Upper lobe of right lung (tissue), 1 donor: ENCODE data around the gene SGPP1. TPM values are rescaled to one million over a fixed set of nuclear protein-coding genes. Genes with fewer than 3 reads are reported as not detected.
A peak's percentile ranks its signal among the peaks of the same experiment; 100 is the strongest.
"Not testable (repeated sequence)": the region's sequence is repeated elsewhere in the genome, so short reads cannot be mapped to it uniquely, and the experiment has no call there.

Experiments
- ATAC-seq: fragments of 200-7000 bp; cut with Tn5 transposase; one replicate; pipeline ENCODE4 v1.9.1; 2020; ENCODE audit warnings: mild to moderate bottlenecking, moderate library complexity
- DNase-seq: peaks from one replicate; pipeline ENCODE4 v3.0.0-alpha.2; 2020
- H3K27ac ChIP-seq: fragments of 200-600 bp; one replicate; pipeline ENCODE4 v1.8.0; 2022
- H3K27me3 ChIP-seq: fragments of 200-600 bp; one replicate; pipeline ENCODE4 v1.8.0; 2022; ENCODE audit warnings: mild to moderate bottlenecking
- H3K36me3 ChIP-seq: fragments of 200-600 bp; one replicate; pipeline ENCODE4 v1.8.0; 2022
- H3K4me1 ChIP-seq: fragments of 200-600 bp; one replicate; pipeline ENCODE4 v1.8.0; 2022
- H3K4me3 ChIP-seq: fragments of 200-600 bp; one replicate; pipeline ENCODE4 v1.8.0; 2022; ENCODE audit warnings: mild to moderate bottlenecking
- H3K9me3 ChIP-seq: fragments of 200-600 bp; one replicate; pipeline ENCODE4 v1.8.0; 2022
- CTCF ChIP-seq: fragments of 200-600 bp; IDR thresholded peaks from one replicate; pipeline ENCODE4 v1.8.0; 2022; ENCODE audit warnings: antibody characterized with exemption
- intact Hi-C: fragments of 100-400 bp; cut with DNase I; formaldehyde crosslinking; loops from one replicate; pipeline ENCODE4 v1.11.0; 2022
- total RNA-seq: library from RNA; stranded (reverse); fragmentation: NEBNext Ultra II Directional; extraction: Animal tissue kit (Norgen Biotek cat#: 25700); gene quantifications from one replicate; pipeline ENCODE4 v1.2.1, GENCODE V29; 2021
- donor health status: DM: no; HTN: yes; CAD: no; lungs with severe emphysema.

The SGPP1 gene
- total RNA-seq, 1 donor from 2014 or later: 22.3 TPM

DNA sequence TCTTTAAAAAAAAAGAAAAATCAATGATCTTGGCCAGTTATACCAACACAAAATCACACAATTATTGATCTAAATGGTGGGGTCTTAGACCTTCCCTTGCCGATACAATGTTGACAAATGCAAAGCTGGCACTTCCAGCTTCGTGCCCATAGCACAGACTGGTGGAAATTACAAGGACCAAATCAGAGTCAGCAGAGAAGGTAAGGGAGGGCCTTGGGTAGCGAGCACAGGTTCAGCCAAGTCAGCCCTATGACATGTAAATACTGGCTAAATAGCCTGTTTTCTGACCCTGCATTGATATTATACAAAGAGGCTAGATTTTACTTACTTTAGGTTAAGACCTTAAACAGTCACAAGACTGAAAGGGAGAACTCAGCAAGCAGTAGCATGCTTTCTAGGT lies 55.9 kb downstream of the SGPP1 start:
- Histone ChIP-seq H3K27me3 (no peaks in the 10 kb centered on the region), H3K9me3 (no peaks in the 10 kb centered on the region), H3K4me3 (no peak overlapping the region), H3K27ac (no peak overlapping the region), H3K36me3 (no peaks in the 10 kb centered on the region), H3K4me1 (no peaks in the 10 kb centered on the region)
- TF ChIP-seq CTCF: no peak
- DNase-seq (no peak), ATAC-seq (no peak)
- intact Hi-C loops: no loop called here

DNA sequence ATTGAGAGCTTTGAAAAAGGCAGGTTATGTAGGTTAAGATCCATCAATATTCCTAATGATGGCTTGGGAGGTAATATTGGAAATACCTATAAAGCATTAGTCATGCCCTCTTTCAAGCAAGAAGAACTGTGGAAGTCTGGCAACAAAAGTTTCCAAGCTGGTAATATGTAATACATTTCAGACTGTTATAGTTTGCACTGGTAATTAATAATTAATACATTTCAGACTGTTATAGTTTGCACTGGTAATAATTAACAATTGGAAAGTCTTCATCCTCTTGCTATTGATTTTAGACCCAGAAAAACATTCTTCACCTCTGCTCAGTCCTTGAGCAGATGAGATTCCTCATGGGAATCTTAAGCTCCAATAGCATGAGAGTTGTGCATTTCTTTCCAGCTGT lies 57.2 kb downstream of the SGPP1 start:
- intact Hi-C loops: no loop called here
- no peaks in the 10 kb centered on the region for H3K27me3 ChIP-seq
- no peaks in the 10 kb centered on the region for H3K9me3 ChIP-seq
- no peak overlapping the region for H3K27ac ChIP-seq
- no peaks in the 10 kb centered on the region for H3K4me1 ChIP-seq
- H3K36me3 ChIP-seq: no peaks in the 10 kb centered on the region
- TF ChIP-seq CTCF: no peak
- no peak overlapping the region for H3K4me3 ChIP-seq
- DNase-seq (no peak), ATAC-seq (no peak)

GRCh38 chr14:63666335-63666734 lies 61.5 kb downstream of the SGPP1 start:
- H3K9me3 ChIP-seq: no peaks in the 10 kb centered on the region
- H3K4me1 ChIP-seq: no peaks in the 10 kb centered on the region
- no peaks in the 10 kb centered on the region for H3K27me3 ChIP-seq
- no peak overlapping the region for H3K4me3 ChIP-seq
- no peak for TF ChIP-seq CTCF
- intact Hi-C loops: no loop called here
- ATAC-seq (no peak), DNase-seq (no peak)
- no peaks in the 10 kb centered on the region for H3K36me3 ChIP-seq
- no peak overlapping the region for H3K27ac ChIP-seq

DNA sequence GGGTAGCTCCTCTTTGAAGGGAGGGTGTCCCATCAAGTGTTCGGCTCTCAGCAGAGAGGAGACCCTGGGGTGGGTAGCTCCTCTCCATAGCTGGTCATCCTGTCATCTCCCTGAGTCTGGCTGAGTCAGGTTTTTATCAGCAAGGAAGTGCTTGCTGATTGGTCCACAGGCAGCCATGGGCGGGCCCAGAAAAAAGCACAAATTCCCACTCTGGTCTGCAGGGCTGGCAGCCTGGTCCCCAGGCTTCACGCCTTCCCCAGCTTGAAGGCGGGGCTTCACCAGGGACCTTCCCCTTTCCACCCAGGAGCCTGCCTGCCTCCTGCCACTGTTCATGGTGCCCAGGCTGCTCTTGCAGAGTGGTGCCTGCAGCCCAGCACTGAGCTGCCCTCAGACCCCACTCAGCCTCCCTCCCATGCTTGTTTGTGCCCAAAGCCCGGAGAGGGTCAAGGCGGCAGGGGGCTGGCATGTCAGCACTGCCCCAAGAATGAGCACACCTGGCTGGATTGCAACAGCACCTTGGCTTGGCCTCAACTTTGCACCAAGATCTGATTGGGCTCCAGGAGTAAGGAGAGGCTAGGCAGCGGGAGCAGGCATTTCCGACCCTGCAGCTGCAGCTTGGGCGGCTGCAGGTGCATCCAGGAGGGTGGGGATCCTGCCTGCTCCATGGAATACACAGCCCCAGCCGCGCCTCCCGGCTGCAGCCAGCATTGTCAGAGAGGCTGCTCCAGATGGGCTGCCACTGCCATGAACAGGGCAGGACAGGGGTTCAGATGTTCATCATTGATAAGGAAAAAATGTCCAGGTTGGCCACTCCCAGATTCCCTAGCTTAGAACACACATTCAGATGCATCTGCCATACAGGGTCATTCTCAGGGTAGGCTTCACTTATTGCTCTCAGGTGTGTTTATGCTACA lies 64.2 kb downstream of the SGPP1 start:
- no peak for TF ChIP-seq CTCF

DNA sequence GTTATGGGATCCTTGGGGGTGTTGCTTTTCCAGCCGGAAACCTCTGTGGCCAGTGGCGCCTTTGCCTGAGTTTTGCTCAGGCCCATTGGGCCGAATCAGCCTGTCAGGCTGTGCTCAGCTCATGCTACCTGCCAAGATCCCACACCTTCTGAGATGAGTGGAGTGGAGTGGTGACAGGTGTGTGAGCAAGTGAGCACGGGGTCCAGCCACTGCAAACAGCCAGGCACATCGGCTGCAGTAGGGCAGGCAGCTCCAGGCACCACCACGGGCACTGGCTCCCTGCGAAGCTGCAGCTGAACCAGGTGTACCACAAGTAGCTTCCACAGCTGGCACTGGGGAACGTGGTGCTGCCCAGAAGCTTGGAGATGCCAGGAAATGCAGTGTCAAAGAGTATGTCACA lies 65.1 kb downstream of the SGPP1 start:
- H3K27ac ChIP-seq: no peak overlapping the region
- no peaks in the 10 kb centered on the region for H3K36me3 ChIP-seq
- no peak overlapping the region for H3K4me3 ChIP-seq
- no peak for TF ChIP-seq CTCF
- no peaks in the 10 kb centered on the region for H3K4me1 ChIP-seq
- no peaks in the 10 kb centered on the region for H3K27me3 ChIP-seq
- peak; percentile 20 for ATAC-seq
- intact Hi-C loops: no loop called here
- no peaks in the 10 kb centered on the region for H3K9me3 ChIP-seq
- DNase-seq: no peak

More for the DNA sequence above, 64.2 kb downstream of the SGPP1 start:
- no peaks in the 10 kb centered on the region for H3K27me3 ChIP-seq
- H3K36me3 ChIP-seq: no peaks in the 10 kb centered on the region
- peak; percentile 39 for ATAC-seq
- H3K4me1 ChIP-seq: no peaks in the 10 kb centered on the region
- no peak overlapping the region for H3K27ac ChIP-seq
- intact Hi-C loops: no loop called here
- H3K4me3 ChIP-seq: no peak overlapping the region
- H3K9me3 ChIP-seq: no peaks in the 10 kb centered on the region
- no peak for DNase-seq

GRCh38 chr14:63661881-63662280 lies 66.0 kb downstream of the SGPP1 start:
- H3K4me3 ChIP-seq, H3K36me3 ChIP-seq, H3K4me1 ChIP-seq, H3K9me3 ChIP-seq, H3K27ac ChIP-seq, ATAC-seq, DNase-seq, H3K27me3 ChIP-seq, intact Hi-C loops: not testable (repeated sequence)
